ENCODE results near the gene PPP1R8. TPM values are rescaled to one million over a fixed set of nuclear protein-coding genes. Genes with fewer than 3 reads are reported as not detected.

PPP1R8 gene
- total and polyA plus RNA-seq, 10 of the 15 experiments (the other 5 are each of a cell fraction or from before 2014, with no cell fraction given) = 10.2 to 77.0 (median 53.0) TPM

GRCh38 chr1:27872802-27873551 is 42.4 kb downstream of the PPP1R8 start (continued):
- TF ChIP-seq ZBTB11 (CRISPR knock-in tag; IDR thresholded peaks at IDR 0.05) = no peak
- 0 out of 2 replicates have a peak, but pooled peaks have one; percentile 16 for TF ChIP-seq ELK1 (IDR thresholded peaks at IDR 0.05; ENCODE audit: low read depth, low read length)
- peak; percentile 76 for TF ChIP-seq POLR2A (IDR thresholded peaks at IDR 0.05; ENCODE audit: low read depth, low read length)
- TF ChIP-seq ZNF24 (IDR thresholded peaks at IDR 0.05) = no peak
- TF ChIP-seq CBFB (IDR thresholded peaks at IDR 0.05; ENCODE audit: low read depth) = no peak
- 0 out of 2 replicates have a peak, but pooled peaks have one; percentile 46 for TF ChIP-seq NKRF (conservative IDR thresholded peaks at IDR 0.05)
- peak; percentile 52 for TF ChIP-seq GATAD2B (conservative IDR thresholded peaks at IDR 0.05; ENCODE audit: low read depth)
- TF ChIP-seq BRCA1 (IDR thresholded peaks at IDR 0.05; ENCODE audit: low read depth, low read length) = no peak
- TF ChIP-seq SMC3 (IDR thresholded peaks at IDR 0.05; ENCODE audit: borderline replicate concordance, low read length) = 0 out of 2 replicates have a peak, but pooled peaks have one; percentile 2
- TF ChIP-seq EGR1 (IDR thresholded peaks at IDR 0.05; ENCODE audit: borderline replicate concordance in 1 of 2, low read depth in 2 of 2, low read length in 2 of 2) = peak in 1 of 2 experiments; percentile 78; a peak in 1 of 3 replicates
- peak; percentile 12 for TF ChIP-seq DPF2 (IDR thresholded peaks at IDR 0.05)
- TF ChIP-seq SIN3A (IDR thresholded peaks at IDR 0.05; ENCODE audit: low read depth, low read length) = 0 out of 2 replicates have a peak, but pooled peaks have one; percentile 12
- no peak for TF ChIP-seq ZSCAN29 (IDR thresholded peaks at IDR 0.05)
- TF ChIP-seq ZZZ3 (IDR thresholded peaks at IDR 0.05; ENCODE audit: control insufficient read depth, insufficient read length, low read depth) = no peak
- TF ChIP-seq HDGF (IDR thresholded peaks at IDR 0.05) = peak; percentile 87
- TF ChIP-seq MAX (IDR thresholded peaks at IDR 0.05; ENCODE audit: low read depth, low read length) = no peak
- TF ChIP-seq ZNF687 (IDR thresholded peaks at IDR 0.05) = no peak
- TF ChIP-seq CHD1 (IDR thresholded peaks at IDR 0.05; ENCODE audit: low read depth, low read length) = 0 out of 2 replicates have a peak, but pooled peaks have one; percentile 54
- TF ChIP-seq MXI1 (IDR thresholded peaks at IDR 0.05; ENCODE audit: low read depth, low read length) = 0 out of 2 replicates have a peak, but pooled peaks have one; percentile 40
